ENCODE results near the gene GRK6.

DNA sequence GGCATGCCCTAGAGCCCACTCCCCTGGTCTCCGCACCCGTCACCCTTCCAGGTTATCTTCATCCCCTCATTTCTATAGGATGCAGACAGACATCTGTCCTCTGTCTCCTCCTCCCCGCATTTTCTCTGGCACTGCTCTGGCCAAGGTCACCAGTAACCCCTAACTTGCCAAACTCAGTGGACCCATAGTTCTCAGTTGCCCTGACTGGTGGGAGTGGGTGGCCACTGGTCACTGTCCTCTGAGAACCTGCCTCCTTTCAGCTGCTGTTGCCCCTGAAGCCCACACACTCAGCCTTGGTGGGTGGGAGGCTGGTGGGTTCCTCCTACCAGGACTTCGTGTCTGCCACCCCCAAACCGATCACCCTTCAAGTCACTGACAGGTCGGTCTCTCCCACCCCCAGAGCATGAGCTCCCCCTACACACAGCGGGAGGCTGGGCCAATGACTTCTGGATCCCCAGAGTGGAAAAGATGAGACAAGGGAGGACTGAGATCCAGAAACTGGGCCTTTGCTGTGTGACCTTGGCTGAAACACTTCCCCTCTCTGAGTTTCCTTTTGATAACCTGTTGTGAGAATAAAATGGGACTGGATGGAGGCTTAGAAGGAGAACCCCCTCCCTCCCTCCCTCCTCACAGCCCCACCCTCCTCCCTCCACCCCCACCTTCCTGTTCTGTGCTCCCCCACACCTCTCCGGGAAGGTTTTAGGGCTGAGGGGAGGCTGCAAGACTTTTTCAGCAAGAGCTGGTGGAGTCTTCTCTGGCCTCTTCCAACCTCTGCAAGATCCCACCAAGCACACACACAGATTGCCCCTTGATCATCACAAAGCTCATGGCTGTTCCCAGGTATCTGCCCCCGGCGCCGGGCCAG lies 49.3 kb downstream of the GRK6 start:
- TF ChIP-seq, protein P1, sequence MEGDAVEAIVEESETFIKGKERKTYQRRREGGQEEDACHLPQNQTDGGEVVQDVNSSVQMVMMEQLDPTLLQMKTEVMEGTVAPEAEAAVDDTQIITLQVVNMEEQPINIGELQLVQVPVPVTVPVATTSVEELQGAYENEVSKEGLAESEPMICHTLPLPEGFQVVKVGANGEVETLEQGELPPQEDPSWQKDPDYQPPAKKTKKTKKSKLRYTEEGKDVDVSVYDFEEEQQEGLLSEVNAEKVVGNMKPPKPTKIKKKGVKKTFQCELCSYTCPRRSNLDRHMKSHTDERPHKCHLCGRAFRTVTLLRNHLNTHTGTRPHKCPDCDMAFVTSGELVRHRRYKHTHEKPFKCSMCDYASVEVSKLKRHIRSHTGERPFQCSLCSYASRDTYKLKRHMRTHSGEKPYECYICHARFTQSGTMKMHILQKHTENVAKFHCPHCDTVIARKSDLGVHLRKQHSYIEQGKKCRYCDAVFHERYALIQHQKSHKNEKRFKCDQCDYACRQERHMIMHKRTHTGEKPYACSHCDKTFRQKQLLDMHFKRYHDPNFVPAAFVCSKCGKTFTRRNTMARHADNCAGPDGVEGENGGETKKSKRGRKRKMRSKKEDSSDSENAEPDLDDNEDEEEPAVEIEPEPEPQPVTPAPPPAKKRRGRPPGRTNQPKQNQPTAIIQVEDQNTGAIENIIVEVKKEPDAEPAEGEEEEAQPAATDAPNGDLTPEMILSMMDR (IDR thresholded peaks at IDR 0.05): no peak
- TF ChIP-seq POLR2A (IDR thresholded peaks at IDR 0.05): no peak
- TF ChIP-seq POLR2AphosphoS5 (IDR thresholded peaks at IDR 0.05): no peak
- TF ChIP-seq EP300 (IDR thresholded peaks at IDR 0.05): no peak
